ENCODE measurements around the gene KIF16B. TPM values are rescaled to one million over a fixed set of nuclear protein-coding genes. Genes with fewer than 3 reads are reported as not detected.
A peak's percentile ranks its signal among the peaks of the same experiment; 100 is the strongest.
"Not testable (repeated sequence)": the region's sequence is repeated elsewhere in the genome, so short reads cannot be mapped to it uniquely, and the experiment has no call there.

The KIF16B gene
- total RNA-seq, 6 experiments from 2014 or later, result 8.4 to 15.9 (median 11.7) TPM

DNA sequence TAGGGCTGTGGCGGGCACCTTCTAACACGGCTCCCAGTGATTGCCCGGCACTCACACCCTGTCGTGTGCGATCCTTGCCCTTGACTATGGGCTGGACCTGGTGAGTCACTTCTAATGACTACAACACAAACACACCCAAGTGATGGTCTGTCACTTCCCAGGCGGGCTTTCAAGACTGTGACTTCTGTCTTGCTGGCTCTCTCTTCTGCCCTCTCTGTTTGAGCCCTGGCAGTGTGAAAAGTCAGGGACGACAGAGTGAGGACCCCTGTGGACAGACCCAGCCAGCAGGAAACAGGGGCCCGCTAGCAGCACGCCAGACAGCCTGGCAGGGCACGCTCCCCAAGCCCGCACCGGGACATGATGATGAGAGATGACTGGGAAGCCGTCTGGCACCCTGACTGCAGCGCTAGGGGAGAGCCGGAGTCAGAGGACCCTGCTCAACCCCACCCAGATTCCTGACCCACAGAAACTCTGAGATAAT, 43.0 kb downstream of the KIF16B start:
- H3K4me1 ChIP-seq, result peaks cover 0 to 8% (median 0%) of the 10 kb centered on the region in 4 donors
- no peaks in the 10 kb centered on the region for H3K27me3 ChIP-seq
- no peaks in the 10 kb centered on the region for H3K9me3 ChIP-seq
- H3K36me3 ChIP-seq, result no peaks in the 10 kb centered on the region
- intact Hi-C loops (cut with DNase I), result no loop called here
- no peak for TF ChIP-seq POLR2A (IDR thresholded peaks at IDR 0.05)
- TF ChIP-seq, protein P1, sequence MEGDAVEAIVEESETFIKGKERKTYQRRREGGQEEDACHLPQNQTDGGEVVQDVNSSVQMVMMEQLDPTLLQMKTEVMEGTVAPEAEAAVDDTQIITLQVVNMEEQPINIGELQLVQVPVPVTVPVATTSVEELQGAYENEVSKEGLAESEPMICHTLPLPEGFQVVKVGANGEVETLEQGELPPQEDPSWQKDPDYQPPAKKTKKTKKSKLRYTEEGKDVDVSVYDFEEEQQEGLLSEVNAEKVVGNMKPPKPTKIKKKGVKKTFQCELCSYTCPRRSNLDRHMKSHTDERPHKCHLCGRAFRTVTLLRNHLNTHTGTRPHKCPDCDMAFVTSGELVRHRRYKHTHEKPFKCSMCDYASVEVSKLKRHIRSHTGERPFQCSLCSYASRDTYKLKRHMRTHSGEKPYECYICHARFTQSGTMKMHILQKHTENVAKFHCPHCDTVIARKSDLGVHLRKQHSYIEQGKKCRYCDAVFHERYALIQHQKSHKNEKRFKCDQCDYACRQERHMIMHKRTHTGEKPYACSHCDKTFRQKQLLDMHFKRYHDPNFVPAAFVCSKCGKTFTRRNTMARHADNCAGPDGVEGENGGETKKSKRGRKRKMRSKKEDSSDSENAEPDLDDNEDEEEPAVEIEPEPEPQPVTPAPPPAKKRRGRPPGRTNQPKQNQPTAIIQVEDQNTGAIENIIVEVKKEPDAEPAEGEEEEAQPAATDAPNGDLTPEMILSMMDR (IDR thresholded peaks at IDR 0.05), result no peak
- DNase-seq, result no peak
- no peak overlapping the region for H3K27ac ChIP-seq
- no peak overlapping the region for H3K4me3 ChIP-seq
- ATAC-seq, result no peak
- WGBS (ENCODE audit: insufficient coverage, low coverage, low lambda C conversion rate, missing lambda C conversion rate), result 100% methylated on average over 1 of the region's 15 CpGs

DNA sequence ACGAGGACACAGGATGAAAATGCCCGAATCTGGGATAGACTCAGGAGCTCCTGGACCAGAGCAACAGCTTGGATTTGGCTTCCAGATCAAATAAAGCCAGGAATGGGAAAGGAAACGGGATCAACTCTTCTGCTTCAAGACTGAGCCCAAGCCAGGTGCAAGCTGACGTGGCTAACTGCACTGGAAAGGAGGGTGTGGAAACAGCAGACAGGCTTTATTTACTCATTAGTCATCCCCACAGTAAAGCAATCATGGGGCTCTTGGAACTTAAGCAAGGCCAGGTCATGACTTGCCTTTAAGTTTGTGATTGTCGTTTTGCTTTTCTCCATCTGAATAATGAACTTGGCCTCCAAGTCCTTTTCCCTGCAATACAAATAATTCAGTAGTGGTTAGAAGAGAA, 45.2 kb downstream of the KIF16B start:
- Histone ChIP-seq H3K27me3 (no peaks in the 10 kb centered on the region), H3K9me3 (no peaks in the 10 kb centered on the region), H3K4me1 (peaks cover 0 to 8% (median 0%) of the 10 kb centered on the region in 4 donors), H3K27ac (no peak overlapping the region), H3K4me3 (no peak overlapping the region), H3K36me3 (no peaks in the 10 kb centered on the region)
- WGBS (ENCODE audit: insufficient coverage, low coverage, low lambda C conversion rate, missing lambda C conversion rate), result 45% methylated on average over 5 of the region's 5 CpGs
- intact Hi-C loops (cut with DNase I), result no loop called here
- TF ChIP-seq, protein P1 (IDR thresholded peaks at IDR 0.05), result no peak
- no peak for TF ChIP-seq POLR2A (IDR thresholded peaks at IDR 0.05)
- ATAC-seq (peak; percentile 79 to 99 (median 98)), DNase-seq (peak in 2 of 3 donors; percentile 63 to 73)

DNA sequence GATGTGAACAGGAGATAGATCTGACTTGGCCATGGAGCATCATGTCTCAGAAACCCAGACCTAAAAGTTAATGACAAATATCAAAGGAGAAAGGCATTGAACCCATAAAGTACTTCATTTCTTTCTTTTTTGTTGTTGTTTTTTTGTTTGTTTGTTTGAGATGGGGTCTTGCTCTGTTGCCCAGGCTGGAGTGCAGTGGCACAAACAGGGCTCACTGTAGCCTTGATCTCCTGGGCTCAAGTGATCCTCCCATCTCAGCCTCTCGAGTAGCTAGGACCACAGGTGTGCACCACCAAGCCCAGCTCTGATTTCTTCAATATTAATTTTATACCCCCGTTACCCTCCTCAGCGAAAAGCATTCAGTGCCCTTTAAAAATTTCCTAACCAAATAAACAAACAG, 45.8 kb downstream of the KIF16B start:
- WGBS (ENCODE audit: insufficient coverage, low coverage, low lambda C conversion rate, missing lambda C conversion rate), result 89% methylated on average over 3 of the region's 3 CpGs
- ATAC-seq, result no peak
- Histone ChIP-seq H3K27ac (no peak overlapping the region), H3K36me3 (no peaks in the 10 kb centered on the region), H3K4me3 (no peak overlapping the region), H3K4me1 (peaks cover 0 to 8% (median 0%) of the 10 kb centered on the region in 4 donors), H3K9me3 (no peaks in the 10 kb centered on the region), H3K27me3 (no peaks in the 10 kb centered on the region)
- DNase-seq, result no peak
- intact Hi-C loops (cut with DNase I), result no loop called here
- no peak for TF ChIP-seq POLR2A (IDR thresholded peaks at IDR 0.05)
- TF ChIP-seq, protein P1 (IDR thresholded peaks at IDR 0.05), result no peak

DNA sequence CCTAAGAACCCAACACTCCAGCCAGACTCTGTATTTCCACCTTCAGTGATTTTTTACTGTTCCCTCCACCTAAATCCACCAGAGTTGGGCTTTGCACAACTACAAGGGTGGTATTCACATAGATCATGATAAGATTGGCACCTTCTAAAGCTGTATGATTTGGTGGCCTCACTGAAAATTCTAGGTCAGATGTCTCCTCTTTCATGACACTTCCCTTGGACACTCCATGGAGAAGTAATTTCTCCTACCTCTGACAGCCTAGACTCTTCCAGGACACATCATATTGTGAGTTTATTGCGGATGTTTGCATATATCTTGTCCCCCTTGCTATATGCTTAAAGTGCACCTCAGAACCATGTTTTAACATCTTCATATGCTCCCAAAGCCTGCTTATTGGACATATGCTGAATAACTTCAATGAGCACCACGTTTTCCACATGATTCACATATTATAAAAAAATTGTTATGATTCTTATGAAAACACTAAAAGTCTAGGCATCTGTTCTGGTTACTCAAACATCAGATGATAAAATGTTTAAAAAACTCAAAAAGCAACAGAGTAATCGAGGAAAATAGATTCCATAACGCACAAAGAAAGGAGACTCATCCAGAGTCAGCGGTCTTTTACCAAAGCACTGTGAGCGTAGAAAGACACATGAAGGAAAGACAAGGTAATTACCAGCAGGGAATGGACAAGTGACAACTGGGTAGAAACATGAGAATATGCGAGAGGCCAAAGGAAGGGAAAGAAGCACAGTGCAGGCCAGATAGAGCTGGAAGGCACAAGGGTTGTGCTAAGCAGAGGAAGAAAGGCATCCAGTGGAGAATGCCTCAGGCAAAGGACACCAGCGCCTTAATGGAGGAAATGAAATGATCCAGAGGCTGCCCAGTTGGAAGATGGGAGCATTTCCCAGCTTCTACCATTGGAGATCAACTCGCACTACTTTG, 46.5 kb downstream of the KIF16B start:
- intact Hi-C loops (cut with DNase I), result no loop called here

DNA sequence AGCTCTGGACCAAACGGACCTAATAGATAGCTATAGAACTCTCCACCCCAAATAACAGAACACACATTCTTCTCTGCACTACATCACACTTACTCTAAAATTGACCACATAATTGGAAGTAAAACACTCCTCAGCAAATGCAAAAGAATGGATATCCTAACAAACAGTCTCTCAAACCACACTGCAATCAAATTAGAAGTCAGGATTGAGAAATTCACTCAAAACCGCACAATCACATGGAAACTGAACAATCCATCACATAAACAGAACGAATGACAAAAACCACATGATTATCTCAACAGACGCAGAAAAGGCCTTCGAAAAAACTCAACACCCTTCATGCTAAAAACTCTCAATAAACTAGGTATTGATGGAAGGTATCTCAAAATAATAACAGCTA, 50.6 kb downstream of the KIF16B start:
- H3K9me3 ChIP-seq; H3K4me1 ChIP-seq; H3K27me3 ChIP-seq; H3K4me3 ChIP-seq; H3K27ac ChIP-seq; DNase-seq; H3K36me3 ChIP-seq; ATAC-seq; intact Hi-C loops (cut with DNase I): not testable (repeated sequence)
- 86% methylated on average over 5 of the region's 5 CpGs for WGBS (ENCODE audit: insufficient coverage, low coverage, low lambda C conversion rate, missing lambda C conversion rate)

More for the DNA sequence above, 46.5 kb downstream of the KIF16B start:
- Histone ChIP-seq H3K4me3 (no peak overlapping the region), H3K27me3 (no peaks in the 10 kb centered on the region), H3K9me3 (no peaks in the 10 kb centered on the region), H3K27ac (no peak overlapping the region), H3K36me3 (no peaks in the 10 kb centered on the region), H3K4me1 (peaks cover 0 to 8% (median 0%) of the 10 kb centered on the region in 4 donors)
- WGBS (ENCODE audit: insufficient coverage, low coverage, low lambda C conversion rate, missing lambda C conversion rate), result 89% methylated on average over 8 of the region's 9 CpGs
- TF ChIP-seq POLR2A (IDR thresholded peaks at IDR 0.05), result no peak
- TF ChIP-seq, protein P1 (IDR thresholded peaks at IDR 0.05), result no peak
- ATAC-seq (no peak), DNase-seq (no peak)
